SK-N-SH treated with all-trans-retinoic acid at 6 μM for 48 hours (cell line): ENCODE measurements around the gene STARD13.

ENCODE experiments used
- ARNTL ChIP-seq: fragments of 450-650 bp; formaldehyde crosslinking; IDR thresholded peaks from 2 replicates; pipeline ENCODE4 v1.5.0; 2020; ENCODE audit warnings: low read depth, mild to moderate bottlenecking, moderate library complexity, borderline replicate concordance
- PATZ1 ChIP-seq: fragments of 250-450 bp; sonication (Bioruptor Pico); IDR thresholded peaks from 2 replicates; pipeline ENCODE4 v1.8.0; 2020; ENCODE audit warnings: mild to moderate bottlenecking, moderate library complexity, borderline replicate concordance
- TCF4 ChIP-seq: fragments of 250-450 bp; sonication (Bioruptor Pico); IDR thresholded peaks from 2 replicates; pipeline ENCODE4 v1.8.0; 2021; ENCODE audit warnings: mild to moderate bottlenecking, moderate library complexity, borderline replicate concordance
- TOX ChIP-seq: fragments of 250-450 bp; sonication (Bioruptor Pico); IDR thresholded peaks from 2 replicates; pipeline ENCODE4 v1.8.0; 2021; ENCODE audit warnings: mild to moderate bottlenecking, moderate library complexity, borderline replicate concordance
- ZC3H10 ChIP-seq: fragments of 250-450 bp; sonication (Bioruptor Pico); IDR thresholded peaks from 2 replicates; pipeline ENCODE4 v1.5.1; 2021; ENCODE audit warnings: mild to moderate bottlenecking, moderate library complexity
- ZFP3 ChIP-seq: fragments of 250-450 bp; sonication (Bioruptor Pico); IDR thresholded peaks from 2 replicates; pipeline ENCODE4 v1.5.0; 2020; ENCODE audit warnings: mild to moderate bottlenecking, moderate library complexity
- ZNF8 ChIP-seq: fragments of 450-650 bp; formaldehyde crosslinking; IDR thresholded peaks from 2 replicates; pipeline ENCODE4 v1.5.0; 2020; ENCODE audit warnings: mild to moderate bottlenecking, moderate library complexity

- TF ChIP-seq ZFP3 (no peak), TCF4 (CRISPR knock-in tag) (no peak), TOX (no peak), ZC3H10 (CRISPR knock-in tag) (no peak), PATZ1 (no peak), ZNF8 (no peak), ARNTL (CRISPR knock-in tag) (no peak)
Measured at GRCh38 chr13:33258808-33259193, 26.8 kb downstream of the STARD13 start.
